Activated CD4-positive, alpha-beta T cell treated with anti-CD3 and anti-CD28 coated beads, Interleukin-10, Interleukin-2, amounts not matched to agents 100 ng/mL and 50 ng/mL, durations not matched to agents 16 hours and 8 hours (primary cell): ENCODE results near the gene CD82.

Source experiments
- DNase-seq: peaks from one replicate; pipeline ENCODE4 v3.0.0-alpha.2; 2020

The CD82 gene

DNA sequence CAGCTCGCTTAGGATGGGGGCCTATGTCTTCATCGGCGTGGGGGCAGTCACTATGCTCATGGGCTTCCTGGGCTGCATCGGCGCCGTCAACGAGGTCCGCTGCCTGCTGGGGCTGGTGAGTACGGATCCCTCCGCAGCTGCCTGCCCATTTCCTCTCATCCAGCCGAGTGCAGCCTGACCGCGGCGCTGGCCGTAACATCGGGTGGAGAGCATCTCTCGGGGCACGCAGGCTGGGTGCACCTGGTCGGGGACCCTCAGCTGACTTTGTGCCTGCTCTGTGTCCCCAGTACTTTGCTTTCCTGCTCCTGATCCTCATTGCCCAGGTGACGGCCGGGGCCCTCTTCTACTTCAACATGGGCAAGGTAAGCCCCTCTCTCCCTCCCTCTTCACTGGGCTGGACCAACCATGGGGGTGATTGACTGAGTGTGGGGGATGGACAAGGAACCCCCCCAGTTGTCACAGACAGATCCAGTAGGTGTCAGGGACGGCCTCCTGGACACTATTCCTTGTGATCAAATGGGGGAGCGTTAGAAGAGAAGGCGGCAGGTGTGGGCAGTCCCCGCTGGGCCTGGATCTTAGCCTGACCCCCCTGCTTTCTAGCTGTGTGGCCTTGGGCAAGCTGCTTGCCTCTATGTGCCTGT is 39.7 kb downstream of the CD82 start:
- DNase-seq = no peak

DNA sequence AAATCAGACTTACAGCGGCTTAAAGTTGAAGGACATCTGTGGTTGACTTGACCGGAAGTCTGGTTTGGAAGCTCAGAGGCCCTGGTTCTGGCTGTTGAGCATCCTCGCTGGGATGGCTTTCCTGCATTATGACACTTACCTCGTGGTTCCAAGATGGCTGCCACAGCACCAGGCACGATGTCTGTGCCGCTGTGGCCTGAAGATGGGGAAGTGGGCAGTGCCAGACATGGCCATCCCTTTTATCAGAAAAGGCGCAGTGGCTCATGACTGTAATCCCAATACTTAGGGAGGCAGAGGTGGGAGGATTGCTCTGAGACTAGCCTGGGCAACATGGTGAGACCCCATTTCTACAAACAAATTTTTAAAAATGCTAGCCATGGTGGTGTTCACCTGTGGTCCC is 40.5 kb downstream of the CD82 start:
- DNase-seq = no peak

DNA sequence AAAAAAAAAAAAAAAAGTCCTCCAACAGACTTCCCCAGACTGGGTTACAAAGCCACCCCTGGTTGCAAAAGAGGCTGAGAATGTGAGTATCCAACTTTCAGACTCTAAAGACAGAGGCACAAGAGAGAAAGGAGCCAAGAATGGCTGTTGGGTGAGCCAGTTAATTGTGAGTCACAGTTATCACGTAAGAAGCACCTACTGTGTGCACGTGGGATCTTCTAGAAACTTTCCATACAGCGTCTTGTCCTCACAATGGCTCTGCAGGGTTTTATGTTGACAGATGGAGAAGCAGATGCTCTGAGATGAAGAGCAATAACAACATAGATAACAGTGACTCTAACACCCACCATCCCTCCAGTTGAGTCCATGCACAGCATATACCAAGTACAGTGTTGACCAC is 41.0 kb downstream of the CD82 start:
- no peak for DNase-seq

DNA sequence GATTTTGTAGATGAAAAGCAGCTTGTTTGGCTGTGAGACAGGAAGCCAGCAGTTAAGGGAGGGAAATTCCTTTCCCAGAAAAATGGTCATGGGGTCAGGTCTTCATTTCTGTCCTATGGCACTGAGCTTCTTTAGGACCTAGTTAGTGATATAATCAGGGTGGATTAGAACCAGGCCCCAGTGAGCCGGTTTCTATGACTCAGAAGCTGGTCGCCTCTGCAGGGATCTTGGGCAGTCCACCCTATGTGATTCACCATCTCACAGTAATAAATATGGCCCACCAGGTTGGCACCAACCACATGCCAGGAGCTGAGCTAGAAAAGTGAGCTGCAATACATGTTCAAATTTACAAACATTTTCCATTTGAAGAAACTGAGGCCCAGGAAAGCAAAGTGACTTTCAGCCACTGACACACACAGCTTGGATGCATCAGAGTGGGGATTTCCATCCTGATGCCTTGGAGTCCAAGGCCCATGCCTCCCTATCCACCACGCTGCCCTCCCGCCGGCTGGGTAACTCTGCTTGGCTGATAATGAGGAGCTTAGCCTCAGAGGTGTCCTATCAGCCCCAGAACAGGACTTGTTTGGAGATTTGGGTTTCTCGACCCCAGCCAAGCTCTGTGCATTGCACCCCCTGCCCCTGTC is 42.0 kb downstream of the CD82 start:
- peak; percentile 21 for DNase-seq

DNA sequence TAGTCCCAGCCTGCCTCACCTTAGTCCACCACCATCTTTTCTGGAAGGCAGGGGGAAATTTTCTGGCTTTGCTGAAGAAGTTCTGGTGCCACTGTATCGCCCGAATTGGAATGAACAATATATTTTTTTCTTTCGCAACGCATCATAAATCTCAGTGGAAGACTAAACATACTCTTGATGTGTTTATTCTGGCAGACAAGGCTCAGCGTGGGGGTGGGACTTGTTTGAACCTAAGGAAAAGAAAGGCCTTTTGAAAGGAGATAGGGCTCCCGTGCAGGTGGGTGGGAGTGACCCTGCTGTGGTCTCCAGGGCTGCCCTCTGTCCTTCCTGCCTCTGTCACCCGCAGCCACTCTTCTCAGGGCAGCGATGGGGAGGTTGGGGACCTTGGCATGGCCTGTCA is 42.5 kb downstream of the CD82 start:
- DNase-seq = no peak

DNA sequence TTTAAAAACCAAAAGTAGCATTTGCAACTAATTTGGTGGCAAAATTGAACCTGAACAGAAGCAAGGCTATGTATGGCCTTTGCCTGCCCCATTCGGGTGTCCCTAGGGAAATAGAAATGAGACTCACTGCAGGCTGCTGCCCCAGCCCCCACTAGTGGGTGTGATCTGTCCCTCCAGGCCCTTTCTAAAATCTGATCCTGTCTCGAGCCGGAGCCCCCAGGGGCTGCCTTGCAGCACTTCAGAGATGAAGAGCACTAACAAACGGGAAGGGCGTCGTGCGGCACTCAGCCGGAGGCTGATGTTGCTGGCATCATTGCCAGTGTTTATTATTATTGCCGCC is 43.2 kb downstream of the CD82 start:
- no peak for DNase-seq

DNA sequence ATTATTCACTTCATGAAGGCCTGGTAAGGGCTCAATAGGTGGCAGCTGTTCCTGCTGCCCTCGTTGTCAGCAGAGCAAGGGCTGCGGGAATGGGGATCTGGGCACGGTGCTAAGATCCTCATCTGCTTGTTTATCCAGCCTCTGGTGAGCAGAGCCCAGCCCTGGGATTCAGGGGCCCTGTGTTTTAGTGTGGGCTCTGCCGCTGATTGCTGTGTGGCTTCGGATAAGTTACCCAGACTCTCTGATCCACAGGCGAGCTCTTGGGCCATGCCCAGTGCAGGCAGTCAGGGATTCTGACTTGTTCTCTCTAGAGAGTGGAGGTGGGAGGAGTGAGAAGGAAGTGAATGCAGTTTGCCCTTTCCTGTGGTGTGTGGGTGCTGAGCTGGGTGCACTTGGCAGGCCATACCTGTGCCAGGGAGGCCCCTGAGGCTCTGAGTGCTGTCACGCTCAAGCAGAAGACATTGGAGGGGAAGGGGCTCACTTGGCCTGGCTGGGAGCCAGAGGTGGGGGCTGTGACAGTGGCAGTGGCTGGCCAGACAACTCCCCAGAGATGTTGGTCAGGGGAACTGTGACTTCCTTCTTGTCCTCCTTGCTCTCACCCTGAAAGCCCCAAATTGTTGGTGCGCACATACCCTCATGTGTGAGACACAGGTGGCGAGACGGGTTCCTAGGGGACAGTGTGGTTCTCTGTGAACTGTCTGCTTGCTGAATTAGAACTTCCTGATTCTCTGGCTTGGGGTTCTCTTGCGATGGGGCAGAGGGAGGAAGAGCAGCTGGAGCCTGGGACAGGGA is 43.7 kb downstream of the CD82 start:
- DNase-seq = peak; percentile 41

DNA sequence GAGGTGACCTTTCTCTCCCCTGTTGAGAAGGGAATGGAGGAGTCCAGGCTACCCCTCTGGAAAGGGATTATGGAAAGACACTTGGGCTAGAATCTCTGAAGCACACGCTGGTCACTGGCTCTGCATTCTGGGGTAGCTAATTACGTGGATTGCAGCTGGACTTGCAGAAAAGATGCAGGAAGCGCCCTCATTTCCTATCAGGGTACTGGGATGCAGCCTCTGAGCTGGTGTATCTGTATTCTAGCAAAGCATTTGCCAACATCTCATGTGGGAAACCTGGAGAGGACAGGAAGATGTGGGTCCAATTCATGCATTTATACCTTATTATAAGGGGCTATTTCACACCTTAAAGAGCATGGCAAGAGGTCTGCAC is 44.3 kb downstream of the CD82 start:
- DNase-seq = no peak

DNA sequence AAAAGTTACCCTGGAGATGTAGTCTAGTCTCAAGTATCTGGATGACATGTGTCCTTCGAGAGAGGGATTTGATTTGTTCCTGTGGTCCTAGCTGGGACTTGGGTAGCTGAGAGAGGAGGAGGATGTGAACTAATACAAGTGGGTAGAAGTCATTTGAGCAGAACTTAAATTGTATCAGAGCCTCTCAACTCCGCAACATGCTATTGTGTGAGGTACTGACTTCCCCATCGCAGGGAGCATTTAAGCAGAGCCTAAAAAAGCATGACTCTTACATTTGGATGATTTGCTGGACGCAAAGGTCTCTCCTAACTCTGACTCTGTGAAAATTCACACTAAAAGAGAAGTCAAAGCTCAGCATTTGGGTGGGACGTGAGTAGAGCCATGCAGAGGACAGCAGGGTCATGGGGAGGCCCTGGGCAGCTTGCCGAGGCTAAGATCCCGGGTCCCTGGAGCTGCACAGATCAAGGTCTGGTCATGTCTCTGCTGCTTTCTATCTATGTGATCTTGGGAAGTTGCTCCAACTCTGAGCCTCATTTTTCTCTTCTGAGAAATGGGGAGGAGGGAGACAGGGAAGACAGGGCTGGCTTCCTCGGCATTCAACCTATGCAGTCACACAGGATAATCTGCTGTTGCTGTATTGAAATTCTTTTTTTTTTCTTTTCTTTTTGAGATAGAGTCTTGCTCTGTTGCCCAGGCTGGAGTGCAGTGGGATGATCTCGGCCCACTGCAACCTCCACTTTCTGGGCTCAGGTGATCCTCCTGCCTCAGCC is 44.9 kb downstream of the CD82 start:
- DNase-seq = no peak

DNA sequence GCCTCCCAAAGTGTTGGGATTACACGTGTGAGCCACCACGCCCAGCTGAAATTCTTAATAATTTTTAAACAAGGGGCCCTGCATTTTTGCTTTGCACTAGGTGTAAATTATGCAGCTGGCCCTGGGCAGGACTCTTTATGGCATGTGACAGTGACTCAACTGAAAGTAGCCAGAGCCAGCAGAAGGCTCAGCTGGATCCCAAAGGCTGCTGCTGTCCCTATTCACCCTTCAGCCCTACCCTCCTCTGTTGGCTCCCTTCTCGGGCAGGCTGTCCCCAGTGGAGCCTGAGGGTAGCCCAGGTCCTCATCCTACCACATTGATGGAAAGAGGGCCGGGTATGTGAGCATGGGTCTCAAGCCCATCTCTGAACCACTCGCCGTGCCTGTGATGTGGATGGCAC is 45.6 kb downstream of the CD82 start:
- DNase-seq = no peak

DNA sequence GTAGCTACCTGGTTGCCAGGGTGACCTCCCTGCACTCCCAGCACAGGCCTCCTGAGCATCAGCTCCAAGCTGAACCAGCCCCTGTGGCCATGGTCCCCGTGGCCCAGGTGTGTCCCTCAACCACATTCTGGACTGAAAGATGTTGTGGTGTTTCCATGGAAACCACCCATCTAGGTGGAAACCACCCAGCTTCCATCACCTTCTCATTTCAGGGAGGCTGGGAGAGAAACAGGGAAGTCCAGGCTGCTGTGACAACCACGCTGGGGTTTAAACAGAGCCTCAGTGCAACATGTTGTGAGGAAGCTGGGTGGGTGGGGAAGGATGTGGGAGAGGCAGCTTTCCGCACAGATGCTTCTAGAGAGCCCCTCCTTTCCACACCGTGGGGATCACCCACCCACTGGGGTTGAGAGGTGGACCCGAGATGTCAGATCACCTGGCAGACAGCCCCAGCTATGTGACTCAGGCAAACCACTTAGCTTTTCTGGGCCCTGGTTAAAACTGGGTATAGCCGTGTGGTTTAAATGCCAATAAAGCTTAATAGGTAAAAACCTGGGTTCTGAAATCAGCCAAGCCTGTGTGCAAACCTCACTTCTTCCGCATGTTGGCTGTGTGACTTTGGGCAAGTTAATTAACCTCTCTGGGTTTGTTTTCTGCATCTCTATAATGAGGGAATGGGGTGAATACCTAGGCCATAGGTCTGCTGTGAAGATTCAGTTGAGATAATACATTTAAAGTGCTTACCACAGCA is 46.4 kb downstream of the CD82 start:
- DNase-seq = peak; percentile 49

DNA sequence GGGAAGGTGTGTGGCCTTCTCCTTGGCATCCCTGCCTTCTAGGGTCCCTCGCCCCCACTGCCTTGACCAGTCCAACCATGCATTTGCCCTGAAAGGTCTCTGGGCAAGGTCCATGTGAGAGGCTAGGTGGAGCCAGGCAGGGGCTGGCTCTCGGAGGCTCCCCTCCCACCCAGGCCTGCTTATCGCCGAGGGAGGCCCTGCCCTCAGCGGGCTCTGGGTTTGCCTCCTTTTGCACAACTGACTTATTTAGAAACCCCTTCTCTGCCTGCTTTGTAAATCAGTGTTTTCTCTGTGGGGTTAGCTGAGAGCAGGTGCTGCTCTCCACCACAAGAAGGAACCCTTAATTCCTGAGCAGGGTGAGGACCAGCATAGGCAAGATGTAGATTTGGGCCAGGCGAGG is 47.7 kb downstream of the CD82 start:
- DNase-seq = peak; percentile 44

DNA sequence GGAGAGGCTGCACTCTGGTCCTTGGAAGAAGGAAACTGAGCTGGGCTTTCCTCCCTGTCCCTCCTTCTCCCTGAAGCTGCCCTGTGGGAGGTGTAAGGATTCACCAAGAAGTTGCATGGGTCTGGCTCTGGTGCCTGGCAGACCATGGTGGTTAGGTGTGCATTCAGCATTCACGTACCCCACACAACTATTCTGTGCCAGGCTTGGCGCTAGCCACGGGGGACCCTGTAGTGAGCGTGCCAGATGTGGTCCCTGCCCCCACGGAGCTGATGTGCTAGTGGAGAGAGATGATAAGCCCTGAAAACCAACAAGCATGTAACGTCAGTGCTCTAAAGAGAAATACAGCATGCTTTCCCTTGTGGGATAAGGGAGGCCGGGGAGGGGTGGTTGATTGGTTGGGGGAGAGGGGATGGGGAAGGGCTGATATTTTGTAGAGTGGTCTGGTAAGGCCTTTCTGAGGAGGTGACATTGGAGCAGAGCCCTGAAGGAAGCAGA is 48.9 kb downstream of the CD82 start:
- DNase-seq = no peak

DNA sequence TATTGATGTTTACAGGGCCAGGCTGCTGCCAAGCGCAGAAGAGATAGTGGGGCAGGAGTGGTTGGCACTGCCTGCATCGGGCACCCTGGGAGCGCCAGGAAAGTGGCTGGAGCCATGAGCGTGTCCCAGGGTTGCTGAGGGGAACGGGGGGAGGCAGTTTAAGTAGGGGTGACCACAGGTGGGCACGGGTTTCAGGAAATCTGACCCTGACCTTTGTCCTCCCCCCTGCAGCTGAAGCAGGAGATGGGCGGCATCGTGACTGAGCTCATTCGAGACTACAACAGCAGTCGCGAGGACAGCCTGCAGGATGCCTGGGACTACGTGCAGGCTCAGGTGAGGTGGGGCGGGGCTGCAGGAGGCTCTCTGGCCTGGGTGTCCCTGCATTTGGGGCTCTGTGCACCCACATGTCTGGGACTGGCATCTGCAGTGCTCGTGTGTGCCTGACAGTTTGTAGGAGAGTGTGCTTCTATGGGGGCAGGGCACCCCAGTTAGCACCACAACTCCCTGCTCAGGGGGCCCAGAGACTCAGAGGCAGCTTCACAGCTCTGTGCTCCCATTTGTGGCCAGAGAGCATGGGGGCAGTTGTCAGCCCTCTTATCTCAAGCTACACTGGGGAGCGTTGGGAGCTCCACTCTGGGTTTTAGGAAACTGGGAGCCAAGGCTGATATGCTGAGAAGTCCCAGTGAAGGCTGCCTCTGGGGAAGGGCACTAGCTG is 49.7 kb downstream of the CD82 start:
- DNase-seq = no peak

DNA sequence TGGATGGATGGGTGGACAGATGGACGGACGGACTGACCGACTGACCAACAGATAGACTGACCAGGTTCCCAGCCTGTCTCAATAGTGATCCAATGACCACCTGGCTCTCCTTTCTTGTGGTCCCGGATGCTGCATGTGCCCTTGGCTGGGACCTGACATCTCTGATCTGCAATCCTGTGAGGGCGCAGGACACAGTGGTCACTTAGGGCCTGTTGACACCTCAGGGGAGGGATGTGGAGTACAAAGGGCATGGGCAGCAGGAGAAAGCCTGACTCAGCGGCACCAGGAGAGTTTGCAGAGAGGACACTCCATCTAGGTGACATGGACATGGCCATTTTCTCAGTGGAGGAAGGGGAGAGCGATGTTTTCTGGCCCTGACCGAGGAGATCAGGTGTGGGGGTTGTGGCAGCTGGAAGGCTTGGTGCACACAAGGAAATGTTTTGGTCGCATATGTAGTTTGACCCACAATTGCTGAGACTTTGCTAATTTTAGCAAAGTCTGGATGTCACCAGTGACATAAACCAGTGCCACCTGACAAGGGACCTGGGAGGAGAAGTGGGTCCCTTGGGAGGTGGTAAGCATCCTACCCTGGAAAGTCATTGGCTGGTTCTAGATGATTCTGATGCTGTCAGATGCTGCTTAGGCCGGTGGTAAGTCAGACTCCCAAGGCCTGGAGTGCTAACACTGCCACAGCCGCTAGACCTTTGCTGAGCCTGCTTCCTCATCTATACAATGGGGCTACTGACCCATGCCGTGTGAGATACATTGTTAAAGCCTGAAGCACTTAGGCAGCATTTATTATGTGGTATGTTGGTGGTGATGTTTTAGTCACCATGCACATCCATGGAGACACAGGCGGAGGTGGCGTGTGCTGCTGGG is 50.7 kb downstream of the CD82 start:
- DNase-seq = no peak

DNA sequence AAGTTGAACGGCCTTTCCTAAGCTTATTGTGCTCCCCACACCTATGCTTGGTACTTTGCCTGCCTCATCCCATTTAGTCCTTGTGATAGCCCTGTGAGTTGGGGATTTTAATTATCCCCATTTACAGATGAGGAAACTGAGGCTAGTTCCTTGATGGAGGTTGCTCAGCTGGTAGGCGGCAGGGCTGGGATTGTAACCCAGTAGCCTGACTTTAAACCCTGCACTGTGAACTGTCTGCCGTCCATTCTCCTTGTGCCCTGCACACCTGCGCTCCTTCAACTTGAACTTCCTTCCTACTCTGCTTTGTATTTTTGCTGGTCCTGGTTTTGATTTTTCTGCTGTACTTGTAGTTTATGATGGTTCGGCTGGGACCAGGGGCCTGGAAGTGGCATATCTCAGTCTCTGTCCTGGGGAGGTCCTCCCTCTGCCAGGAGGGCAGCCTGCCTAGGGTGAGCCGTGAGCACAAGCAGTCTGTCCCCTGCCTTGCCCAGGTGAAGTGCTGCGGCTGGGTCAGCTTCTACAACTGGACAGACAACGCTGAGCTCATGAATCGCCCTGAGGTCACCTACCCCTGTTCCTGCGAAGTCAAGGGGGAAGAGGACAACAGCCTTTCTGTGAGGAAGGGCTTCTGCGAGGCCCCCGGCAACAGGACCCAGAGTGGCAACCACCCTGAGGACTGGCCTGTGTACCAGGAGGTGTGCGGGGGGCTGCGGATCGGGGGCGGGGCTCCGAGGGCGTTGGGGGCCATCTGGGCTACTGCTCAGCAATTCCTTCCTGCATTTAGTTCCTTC is 52.4 kb downstream of the CD82 start:
- no peak for DNase-seq

DNA sequence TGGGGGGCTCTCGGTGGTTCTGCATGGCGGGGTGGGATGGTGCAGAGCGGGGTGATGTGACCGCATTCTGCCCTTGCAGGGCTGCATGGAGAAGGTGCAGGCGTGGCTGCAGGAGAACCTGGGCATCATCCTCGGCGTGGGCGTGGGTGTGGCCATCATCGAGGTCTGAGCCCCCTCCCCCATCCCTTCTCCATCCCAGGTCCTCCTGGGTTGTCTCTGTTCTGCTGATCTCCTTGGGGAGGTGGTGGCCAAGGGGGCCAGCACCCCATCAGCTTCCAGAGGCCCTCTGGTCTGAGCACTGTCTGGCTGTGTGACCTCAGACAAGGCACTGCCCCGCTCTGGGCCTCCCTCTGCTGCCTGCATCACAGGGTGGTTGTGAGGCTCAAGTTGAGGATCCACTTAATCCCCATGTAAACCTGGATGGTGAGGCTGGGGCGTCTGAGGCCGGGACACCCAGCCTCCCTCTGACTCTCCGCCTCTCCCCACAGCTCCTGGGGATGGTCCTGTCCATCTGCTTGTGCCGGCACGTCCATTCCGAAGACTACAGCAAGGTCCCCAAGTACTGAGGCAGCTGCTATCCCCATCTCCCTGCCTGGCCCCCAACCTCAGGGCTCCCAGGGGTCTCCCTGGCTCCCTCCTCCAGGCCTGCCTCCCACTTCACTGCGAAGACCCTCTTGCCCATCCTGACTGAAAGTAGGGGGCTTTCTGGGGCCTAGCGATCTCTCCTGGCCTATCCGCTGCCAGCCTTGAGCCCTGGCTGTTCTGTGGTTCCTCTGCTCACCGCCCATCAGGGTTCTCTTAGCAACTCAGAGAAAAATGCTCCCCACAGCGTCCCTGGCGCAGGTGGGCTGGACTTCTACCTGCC is 53.3 kb downstream of the CD82 start:
- DNase-seq = no peak

DNA sequence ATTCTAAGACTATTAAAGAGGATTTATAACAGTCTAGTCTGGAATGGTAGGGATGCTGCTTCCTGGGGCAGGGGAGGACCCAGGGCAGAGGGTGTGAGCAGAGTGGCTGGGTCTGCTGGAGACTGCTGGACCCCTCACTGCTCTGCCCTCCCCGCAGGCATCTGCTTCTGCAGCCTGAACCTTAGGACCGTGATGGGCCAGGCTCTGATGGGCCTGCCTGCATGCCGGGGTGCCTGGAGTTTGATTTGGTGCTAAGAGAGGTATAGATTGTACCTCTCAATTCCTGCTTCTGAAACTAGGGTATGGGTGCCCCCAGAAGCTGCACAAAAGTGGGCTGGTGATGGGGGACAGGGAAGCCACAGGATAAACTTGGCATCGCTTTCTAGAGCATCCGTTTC is 54.9 kb downstream of the CD82 start:
- no peak for DNase-seq

DNA sequence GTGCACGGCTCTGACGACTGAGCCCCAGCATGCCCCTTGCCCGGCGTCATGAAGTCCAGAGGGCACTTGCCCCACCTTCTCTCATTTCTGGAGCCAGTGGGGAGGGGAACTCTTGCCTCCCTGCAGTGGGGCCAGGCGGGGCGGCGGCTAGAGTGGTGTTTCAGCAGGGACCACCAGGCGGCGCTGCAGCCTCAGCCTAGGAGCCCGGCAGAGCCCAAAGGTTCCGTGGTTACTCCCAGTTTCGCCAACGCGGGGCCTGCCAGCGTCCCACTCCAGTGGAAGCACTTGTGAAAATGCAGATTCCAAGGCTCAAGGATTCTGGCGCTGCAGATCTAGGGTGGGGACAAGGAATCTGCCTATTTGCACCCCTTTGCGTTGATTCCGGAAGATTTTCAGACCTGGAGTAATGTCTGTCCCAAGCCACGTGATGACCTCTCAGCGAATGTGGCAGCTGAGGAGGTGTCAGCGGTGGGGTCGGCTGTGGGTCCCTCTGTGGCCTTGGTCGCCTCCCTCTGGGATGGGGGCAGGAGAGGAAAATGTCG is 55.7 kb downstream of the CD82 start:
- DNase-seq = peak; percentile 56
